Adrenal gland (tissue), 5 donors: ENCODE results near the gene KRT80.

Source experiments
- CTCF ChIP-seq, 6 experiments: fragments of 450-650 bp in 4 of 6; fragments of 200-600 bp in 2 of 6; sonication (generic) in 1 of 6; IDR thresholded peaks; 1 replicate in 5 of 6; 2 replicates in 1 of 6; pipeline versions ENCODE4 v1.5.1 to v1.8.0; 2016 to 2021; ENCODE audit warnings: antibody characterized with exemption in 6 of 6, mild to moderate bottlenecking in 2 of 6, moderate library complexity in 1 of 6
- POLR2A ChIP-seq, 2 donors: fragments of 450-650 bp; IDR thresholded peaks; one replicate each; pipeline ENCODE4 v1.6.1; 2017; ENCODE audit warnings: antibody characterized with exemption in 2 of 2, mild to moderate bottlenecking in 2 of 2, moderate library complexity in 1 of 2
- donor health status: DM: no; HTN: no; CAD: no.

DNA sequence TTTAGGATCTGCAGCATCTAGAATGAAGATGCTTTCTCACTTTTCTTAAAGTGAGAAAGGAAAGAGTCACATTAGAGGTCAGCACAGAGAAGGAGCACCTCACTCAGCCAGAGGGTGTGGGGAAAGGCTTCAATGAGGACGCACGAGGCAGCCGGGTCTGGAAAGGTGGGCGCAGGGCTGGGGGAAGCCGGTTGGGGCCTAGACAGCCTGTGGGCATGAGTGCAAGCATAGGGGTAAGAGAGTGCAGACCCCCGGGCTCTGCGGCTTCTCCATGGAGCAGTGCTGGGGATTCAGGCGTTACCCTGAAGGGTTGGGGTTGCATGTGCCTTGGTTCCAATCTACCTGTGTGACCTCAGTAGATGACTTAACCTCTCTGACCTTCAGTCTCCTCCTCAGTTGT is 49.9 kb downstream of the KRT80 start:
- TF ChIP-seq CTCF (IDR thresholded peaks at IDR 0.05): no peak
- TF ChIP-seq POLR2A (IDR thresholded peaks at IDR 0.05): no peak
